Measurements from ENCODE around the gene KCNQ4.

Gene KCNQ4

GRCh38 chr1:40876436-40876761 is 92.8 kb downstream of the KCNQ4 start:
- no peak for TF ChIP-seq CTCF (IDR thresholded peaks at IDR 0.05; ENCODE audit: control insufficient read depth, extremely low read depth, insufficient read depth)
- no peak for DNase-seq (ENCODE audit: low read depth)
- no peak overlapping the region for H3K4me3 ChIP-seq (ENCODE audit: low read depth, low read length)

- no peak for DNase-seq (ENCODE audit: low read depth)
- no peak overlapping the region for H3K4me3 ChIP-seq (ENCODE audit: low read depth, low read length)
- no peak for TF ChIP-seq CTCF (IDR thresholded peaks at IDR 0.05; ENCODE audit: control insufficient read depth, extremely low read depth, insufficient read depth)
Observed at GRCh38 chr1:40876891-40877290, 93.3 kb downstream of the KCNQ4 start.

GRCh38 chr1:40877698-40878097 is 94.1 kb downstream of the KCNQ4 start:
- H3K4me3 ChIP-seq (ENCODE audit: low read depth, low read length), result no peak overlapping the region
- no peak for DNase-seq (ENCODE audit: low read depth)
- no peak for TF ChIP-seq CTCF (IDR thresholded peaks at IDR 0.05; ENCODE audit: control insufficient read depth, extremely low read depth, insufficient read depth)

GRCh38 chr1:40878906-40879305 is 95.3 kb downstream of the KCNQ4 start:
- TF ChIP-seq CTCF (IDR thresholded peaks at IDR 0.05; ENCODE audit: control insufficient read depth, extremely low read depth, insufficient read depth), result no peak
- no peak for DNase-seq (ENCODE audit: low read depth)
- H3K4me3 ChIP-seq (ENCODE audit: low read depth, low read length), result no peak overlapping the region

GRCh38 chr1:40879482-40880175 is 96.0 kb downstream of the KCNQ4 start:
- H3K4me3 ChIP-seq (ENCODE audit: low read depth, low read length), result no peak overlapping the region
- DNase-seq (ENCODE audit: low read depth), result no peak
- no peak for TF ChIP-seq CTCF (IDR thresholded peaks at IDR 0.05; ENCODE audit: control insufficient read depth, extremely low read depth, insufficient read depth)

GRCh38 chr1:40880813-40881549 is 97.4 kb downstream of the KCNQ4 start:
- no peak overlapping the region for H3K4me3 ChIP-seq (ENCODE audit: low read depth, low read length)
- no peak for TF ChIP-seq CTCF (IDR thresholded peaks at IDR 0.05; ENCODE audit: control insufficient read depth, extremely low read depth, insufficient read depth)
- no peak for DNase-seq (ENCODE audit: low read depth)

Data from LNCaP clone FGC (cell line).